GM12878 (cell line): Measurements from ENCODE around the gene TLX1. TPM values are rescaled to one million over a fixed set of nuclear protein-coding genes. Genes with fewer than 3 reads are reported as not detected.

Source experiments
- ATAC-seq: fragments of 200-7000 bp; cut with Tn5 transposase; 3 replicates; pipeline ENCODE4 v1.9.1; 2020; ENCODE audit warnings: mild to moderate bottlenecking, moderate library complexity
- BruUV-seq: library from RNA; stranded (reverse); fragments of 400-500 nt; replicated peaks from 2 replicates; lab custom pipeline; 2021; lab: Mats Ljungman, UMichigan
- CTCF ChIA-PET: fragments of 300-600 bp; sonication (Branson Sonifier 250); formaldehyde crosslinking; extraction: SDS; loops from one replicate; lab custom pipeline; 2021; ENCODE audit warnings: inconsistent platforms; lab: Yijun Ruan, JAX
- POLR2A ChIA-PET: fragments of 350-600 bp; formaldehyde crosslinking; extraction: SDS; loops from one replicate; lab custom pipeline; 2021; ENCODE audit warnings: inconsistent platforms; lab: Charles Lee
- RAD21 ChIA-PET: fragments of 300-600 bp; sonication (Branson Sonifier 250); formaldehyde crosslinking; loops from one replicate; lab custom pipeline; 2023; ENCODE audit warnings: antibody characterized with exemption; ENCODE audit not compliant: unreplicated experiment; lab: Charles Lee
- SMC1A ChIA-PET: fragments of 300-600 bp; sonication (Branson Sonifier 250); formaldehyde crosslinking; loops from one replicate; lab custom pipeline; 2023; ENCODE audit not compliant: unreplicated experiment, uncharacterized antibody; lab: Charles Lee
- DNase-seq: peaks from one replicate; pipeline ENCODE4 v3.0.0-alpha.2; 2011; ENCODE audit warnings: low read depth, low spot score
- FAIRE-seq: peaks from 3 replicates; lab custom pipeline; 2011; peaks lifted over from hg19 to GRCh38; lab: Jason Lieb, UNC
- H2AFZ ChIP-seq: 2 replicates; pipeline ENCODE4 v1.6.0; 2011; ENCODE audit warnings: low read depth, low read length, control low read depth; ENCODE audit not compliant: control insufficient read depth
- H3K27ac ChIP-seq: 2 replicates; pipeline ENCODE4 v1.5.1; 2011; ENCODE audit warnings: control low read depth; ENCODE audit not compliant: control insufficient read depth, insufficient read depth
- H3K27me3 ChIP-seq, 2 experiments: replicated peaks in 1 of 2; 2 replicates each; pipeline versions ENCODE4 v1.6.0 to v1.6.1; 2011; ENCODE audit warnings: low read length in 1 of 2; ENCODE audit not compliant: control insufficient read depth in 2 of 2, insufficient read depth in 2 of 2
- H3K36me3 ChIP-seq, 2 experiments: 2 replicates each; pipeline ENCODE4 v1.5.1; 2011; ENCODE audit warnings: low read length in 1 of 2; ENCODE audit not compliant: control insufficient read depth in 2 of 2, insufficient read depth in 2 of 2
- H3K4me1 ChIP-seq: 2 replicates; pipeline ENCODE4 v1.6.1; 2011; ENCODE audit warnings: mild to moderate bottlenecking, low read length, moderate library complexity, mixed read lengths; ENCODE audit not compliant: control insufficient read depth, insufficient read depth
- H3K4me2 ChIP-seq: 2 replicates; pipeline ENCODE4 v1.6.0; 2011; ENCODE audit warnings: control low read depth; ENCODE audit not compliant: control insufficient read depth, insufficient read depth
- H3K4me3 ChIP-seq: fragments of 200-600 bp; sonication (generic); 2 replicates; pipeline ENCODE4 v1.5.1; 2016
- H3K79me2 ChIP-seq: 2 replicates; pipeline ENCODE4 v1.6.0; 2011; ENCODE audit warnings: low read length; ENCODE audit not compliant: control insufficient read depth, insufficient read depth
- H3K9ac ChIP-seq: 2 replicates; pipeline ENCODE4 v1.8.0; 2011; ENCODE audit warnings: low read length, control low read depth, mixed read lengths; ENCODE audit not compliant: control insufficient read depth, insufficient read depth
- H3K9me3 ChIP-seq: replicated peaks from 3 replicates; pipeline ENCODE4 v1.5.1; 2011; ENCODE audit warnings: mild to moderate bottlenecking, low read length; ENCODE audit not compliant: control insufficient read depth, insufficient read depth
- H4K20me1 ChIP-seq: 2 replicates; pipeline ENCODE4 v1.6.0; 2011; ENCODE audit not compliant: control insufficient read depth, insufficient read depth
- BCLAF1 ChIP-seq: fragments of 450-650 bp; IDR thresholded peaks from 2 replicates; pipeline ENCODE4 v1.6.1; 2017; ENCODE audit warnings: antibody characterized with exemption, mild to moderate bottlenecking, moderate library complexity
- NR2F1 ChIP-seq: fragments of 450-650 bp; conservative IDR thresholded peaks from 2 replicates; pipeline ENCODE4 v1.6.1; 2017; ENCODE audit warnings: mild to moderate bottlenecking
- POLR2AphosphoS2 ChIP-seq: IDR thresholded peaks from 2 replicates; pipeline ENCODE4 v1.6.1; 2011; ENCODE audit warnings: low read depth, mild to moderate bottlenecking, low read length, improper control_type of control experiment, moderate library complexity
- SMAD5 ChIP-seq: IDR thresholded peaks from 2 replicates; pipeline ENCODE4 v1.6.1; 2016; ENCODE audit warnings: antibody characterized with exemption, low read depth
- USF2 ChIP-seq: IDR thresholded peaks from 2 replicates; pipeline ENCODE4 v1.6.1; 2011; ENCODE audit warnings: low read depth, low read length, improper control_type of control experiment, borderline replicate concordance
- YY1 ChIP-seq: IDR thresholded peaks from 2 replicates; pipeline ENCODE4 v1.6.1; 2011; ENCODE audit warnings: low read depth, mild to moderate bottlenecking, low read length
- ZNF24 ChIP-seq: fragments of 450-650 bp; IDR thresholded peaks from 2 replicates; pipeline ENCODE4 v1.6.1; 2017; ENCODE audit warnings: antibody characterized with exemption, mild to moderate bottlenecking
- ZNF384 ChIP-seq: IDR thresholded peaks from 2 replicates; pipeline ENCODE4 v1.6.1; 2012; ENCODE audit warnings: low read depth, mild to moderate bottlenecking, low read length, improper control_type of control experiment, borderline replicate concordance
- WGBS: methylation state at CpG from one replicate; pipeline ENCODE4 v1.1.6; 2016; ENCODE audit warnings: low lambda C conversion rate; ENCODE audit not compliant: insufficient replicate concordance, insufficient coverage; ENCODE audit errors: missing lambda C conversion rate; 5-methylcytosine and 5-hydroxymethylcytosine counted together
- in situ Hi-C: fragments of 300-500 bp; cut with MboI; formaldehyde crosslinking; loops from 9 replicates; pipeline ENCODE4 v1.14.3; 2018; ENCODE audit warnings: mixed read lengths
- intact Hi-C: fragments of 100-400 bp; cut with micrococcal nuclease; formaldehyde crosslinking; loops from one replicate; pipeline ENCODE4 v1.14.2; 2022; ENCODE audit not compliant: unreplicated experiment
- polyA plus RNA-seq, 11 experiments: library from polyadenylated mRNA; depleted of rRNA in 4 of 11; unstranded in 6 of 11; stranded (reverse) in 5 of 11; fragments of >200 nt; fragmentation: Nextera tagmentation in 4 of 11; fragmentation: Illumina TruSeq in 1 of 11; extraction: Ambion mirVana in 4 of 11; extraction: Trizol in 1 of 11; gene quantifications; 1 replicate in 1 of 11; 2 replicates in 10 of 11; pipeline versions ENCODE4 v1.2.1 to v1.2.3, GENCODE V29; 2011 to 2016; ENCODE audit warnings: inconsistent platforms in 2 of 11, missing spikeins in 2 of 11, low read depth in 1 of 11
- total RNA-seq, 4 experiments: library from RNA; depleted of rRNA in 3 of 4; stranded (reverse); fragments of >200 nt in 3 of 4; fragmentation: Illumina TruSeq in 1 of 4; extraction: Trizol in 1 of 4; gene quantifications; 2 replicates each; pipeline versions ENCODE4 v1.2.1 to v1.2.3, GENCODE V29; 2013 to 2021

TLX1 gene
- total and polyA plus RNA-seq, 10 of the 15 experiments (the other 5 are each of a cell fraction or from before 2014, with no cell fraction given), result not detected

- Histone ChIP-seq H3K36me3 (no peaks in the 10 kb centered on the region), H3K9ac (no peak overlapping the region), H3K4me1 (no peaks in the 10 kb centered on the region), H3K27ac (no peak overlapping the region)
- no TSS peak for BruUV-seq
- intact Hi-C loops, result no loop called here
- no peak for TF ChIP-seq SMAD5
- TF ChIP-seq NR2F1, result no peak
- no peak for TF ChIP-seq ZNF24
- no peak for TF ChIP-seq YY1
- no peak for TF ChIP-seq BCLAF1
- no peak for TF ChIP-seq POLR2AphosphoS2
- no peak for TF ChIP-seq USF2
- no peak for TF ChIP-seq ZNF384
- TF ChIP-seq, all 136 proteins: peak for 0
- H3K9me3 ChIP-seq, result no peaks in the 10 kb centered on the region
- RAD21 ChIA-PET, result interaction anchor here (0.6 to 4.4 kb wide), 14 partner anchors 9 to 123 kb away, joined by 3 to 93 read pairs (median 6); partner anchors contain the start of gene TLX1
- H3K79me2 ChIP-seq, result no peaks in the 10 kb centered on the region
- H3K27me3 ChIP-seq, result peaks cover 29 to 30% of the 10 kb centered on the region in 2 experiments
- POLR2A ChIA-PET, result interaction anchor here (0.5 kb wide), 1 partner anchor 83 kb away, joined by 8 read pairs; no protein-coding TSS in a partner anchor
- WGBS, result 5% methylated on average over 8 of the region's 8 CpGs
- no peak overlapping the region for H2AFZ ChIP-seq
- in situ Hi-C loops, result loop anchor here (5.0 kb wide), 2 partner anchors 44 to 104 kb away; no protein-coding TSS in a partner anchor
- H3K4me3 ChIP-seq, result no peak overlapping the region
- H3K4me2 ChIP-seq, result no peak overlapping the region
- DNase-seq, result no peak
- 0 out of 2 replicates have a peak, but pooled peaks cover 2% of the 10 kb centered on the region for H4K20me1 ChIP-seq
- CTCF ChIA-PET, result interaction anchor here (0.6 to 5.1 kb wide), 23 partner anchors 9 to 143 kb away, joined by 3 to 231 read pairs (median 9); partner anchors contain the start of genes KAZALD1, PDZD7 and SFXN3
- no peak for ATAC-seq
- SMC1A ChIA-PET, result interaction anchor here (1.5 to 5.1 kb wide), 5 partner anchors 44 to 126 kb away, joined by 5 to 72 read pairs (median 19); no protein-coding TSS in a partner anchor
- FAIRE-seq, result no peak
Observed at GRCh38 chr10:101140950-101141615, 10.0 kb downstream of the TLX1 start.
